A673 (cell line): ENCODE measurements around the gene ATG5. TPM values are rescaled to one million over a fixed set of nuclear protein-coding genes. Genes with fewer than 3 reads are reported as not detected.

ENCODE experiments used
- BruUV-seq: library from RNA; stranded (reverse); fragments of 400-500 nt; replicated peaks from 2 replicates; lab custom pipeline; 2021; lab: Mats Ljungman, UMichigan
- CTCF ChIA-PET: fragments of 300-600 bp; sonication (Branson Sonifier 250); formaldehyde crosslinking; loops from one replicate; lab custom pipeline; 2022; ENCODE audit warnings: antibody characterized with exemption; lab: Charles Lee
- POLR2A ChIA-PET: fragments of 300-600 bp; sonication (Branson Sonifier 250); formaldehyde crosslinking; loops from one replicate; lab custom pipeline; 2022; ENCODE audit warnings: antibody characterized with exemption; ENCODE audit not compliant: low non-redundant PET; lab: Charles Lee
- DNase-seq: peaks from one replicate; pipeline ENCODE4 v3.0.0-alpha.2; 2015; ENCODE audit warnings: low spot score
- H3K27ac ChIP-seq: fragments of 200-600 bp; sonication (generic); 2 replicates; pipeline ENCODE4 v1.5.1; 2016; ENCODE audit warnings: mixed run types, low read depth, mild to moderate bottlenecking, mixed read lengths, antibody characterized with exemption, low read length; ENCODE audit not compliant: poor library complexity, severe bottlenecking
- H3K27me3 ChIP-seq: fragments of 200-600 bp; sonication (generic); replicated peaks from 2 replicates; pipeline ENCODE4 v1.6.1; 2017; ENCODE audit warnings: mixed run types, low read depth, mild to moderate bottlenecking, mixed read lengths, antibody characterized with exemption, low read length; ENCODE audit not compliant: insufficient read depth, poor library complexity
- H3K36me3 ChIP-seq: fragments of 200-600 bp; sonication (generic); 2 replicates; pipeline ENCODE4 v1.6.1; 2016; ENCODE audit warnings: mixed run types, mild to moderate bottlenecking, mixed read lengths, antibody characterized with exemption, low read length; ENCODE audit not compliant: insufficient read depth, poor library complexity, severe bottlenecking
- H3K4me1 ChIP-seq: fragments of 200-600 bp; sonication (generic); 2 replicates; pipeline ENCODE4 v1.6.1; 2017; ENCODE audit warnings: mixed run types, mild to moderate bottlenecking, mixed read lengths, antibody characterized with exemption, low read length; ENCODE audit not compliant: insufficient read depth, poor library complexity, severe bottlenecking
- H3K4me3 ChIP-seq: fragments of 200-600 bp; sonication (generic); 2 replicates; pipeline ENCODE4 v1.5.1; 2016; ENCODE audit warnings: low read depth, mixed run types, mild to moderate bottlenecking, mixed read lengths, low read length; ENCODE audit not compliant: poor library complexity, severe bottlenecking
- H3K9me3 ChIP-seq: fragments of 200-600 bp; sonication (generic); 2 replicates; pipeline ENCODE4 v1.6.1; 2016; ENCODE audit warnings: mixed run types, low read depth, mild to moderate bottlenecking, mixed read lengths, antibody characterized with exemption, low read length; ENCODE audit not compliant: poor library complexity, severe bottlenecking
- CTCF ChIP-seq: fragments of 300-800, 200-600 bp; sonication (generic); conservative IDR thresholded peaks from 2 replicates; pipeline ENCODE4 v1.5.1; 2017; ENCODE audit warnings: low read depth, mild to moderate bottlenecking, antibody characterized with exemption, low read length, moderate library complexity, mixed read lengths
- EZH2 ChIP-seq: fragments of 200-600 bp; sonication (generic); IDR thresholded peaks from 2 replicates; pipeline ENCODE4 v1.6.1; 2017; ENCODE audit warnings: borderline replicate concordance, low read depth, mild to moderate bottlenecking, mixed read lengths, antibody characterized with exemption, low read length; ENCODE audit not compliant: poor library complexity, severe bottlenecking
- intact Hi-C: fragments of 100-400 bp; cut with micrococcal nuclease; formaldehyde crosslinking; loops from one replicate; pipeline ENCODE4 v1.10.0; 2022; ENCODE audit not compliant: unreplicated experiment
- total RNA-seq: library from RNA; stranded (reverse); gene quantifications from 2 replicates; pipeline ENCODE4 v1.2.3, GENCODE V29; 2021

Gene ATG5
- total RNA-seq, 1 experiment from 2014 or later: 37.0 TPM

GRCh38 chr6:106249658-106250057 is 75.9 kb downstream of the ATG5 start:
- ChIA-PET CTCF (no interaction called here), POLR2A (no interaction called here)
- peaks cover under 1% of the 10 kb centered on the region for H3K4me1 ChIP-seq
- intact Hi-C loops: no loop called here
- no peaks in the 10 kb centered on the region for H3K9me3 ChIP-seq
- no TSS peak for BruUV-seq
- H3K4me3 ChIP-seq: no peak overlapping the region
- H3K36me3 ChIP-seq: no peaks in the 10 kb centered on the region
- H3K27me3 ChIP-seq: no peaks in the 10 kb centered on the region
- TF ChIP-seq CTCF (no peak), EZH2 (no peak)
- DNase-seq: no peak
- no peak overlapping the region for H3K27ac ChIP-seq

GRCh38 chr6:106247733-106248132 is 77.8 kb downstream of the ATG5 start:
- intact Hi-C loops: no loop called here
- no TSS peak for BruUV-seq
- POLR2A ChIA-PET: no interaction called here
- Histone ChIP-seq H3K27ac (no peak overlapping the region), H3K4me1 (no peaks in the 10 kb centered on the region), H3K4me3 (no peak overlapping the region), H3K9me3 (no peaks in the 10 kb centered on the region), H3K27me3 (no peaks in the 10 kb centered on the region), H3K36me3 (no peaks in the 10 kb centered on the region)
- no peak for DNase-seq
- CTCF ChIA-PET: no interaction called here
- no peak for TF ChIP-seq EZH2
- no peak for TF ChIP-seq CTCF

- H3K9me3 ChIP-seq: no peaks in the 10 kb centered on the region
Observed at GRCh38 chr6:106247293-106247692, 78.3 kb downstream of the ATG5 start.

More at GRCh38 chr6:106247293-106247692, 78.3 kb downstream of the ATG5 start:
- no TSS peak for BruUV-seq
- no peak for DNase-seq
- no peaks in the 10 kb centered on the region for H3K4me1 ChIP-seq
- ChIA-PET POLR2A (no interaction called here), CTCF (no interaction called here)
- H3K4me3 ChIP-seq: no peak overlapping the region
- no peak overlapping the region for H3K27ac ChIP-seq
- TF ChIP-seq CTCF (no peak), EZH2 (no peak)
- intact Hi-C loops: no loop called here
- H3K27me3 ChIP-seq: no peaks in the 10 kb centered on the region
- H3K36me3 ChIP-seq: no peaks in the 10 kb centered on the region
